Muscle layer of colon (tissue), 2 donors: ENCODE measurements around the gene HSD17B1.

ENCODE experiments used
- H3K27ac ChIP-seq: one replicate; pipeline ENCODE4 v1.7.0; 2013; ENCODE audit warnings: low read depth, mild to moderate bottlenecking, low read length, moderate library complexity
- H3K27me3 ChIP-seq, 2 donors: one replicate each; pipeline ENCODE4 v1.7.0; 2013; ENCODE audit warnings: low read length in 2 of 2, mild to moderate bottlenecking in 2 of 2; ENCODE audit not compliant: insufficient read depth in 2 of 2, control insufficient read depth in 1 of 2
- H3K36me3 ChIP-seq: one replicate; pipeline ENCODE4 v1.7.0; 2013; ENCODE audit warnings: mild to moderate bottlenecking, low read length; ENCODE audit not compliant: insufficient read depth
- H3K4me1 ChIP-seq: one replicate; pipeline ENCODE4 v1.7.0; 2013; ENCODE audit warnings: mild to moderate bottlenecking, low read length; ENCODE audit not compliant: insufficient read depth
- H3K4me3 ChIP-seq, 2 donors: one replicate each; pipeline ENCODE4 v1.7.0; 2013; ENCODE audit warnings: low read length in 2 of 2, low read depth in 1 of 2, mild to moderate bottlenecking in 1 of 2, moderate library complexity in 1 of 2
- H3K9ac ChIP-seq: one replicate; pipeline ENCODE4 v1.7.0; 2013; ENCODE audit warnings: low read length
- H3K9me3 ChIP-seq: one replicate; pipeline ENCODE4 v1.7.0; 2013; ENCODE audit warnings: mild to moderate bottlenecking, low read length
- donor health status: abdominal sarcoma.
- donor health status: Adenocarcinoma of cecum.

The HSD17B1 gene

GRCh38 chr17:42527932-42528331, 24.8 kb upstream of the HSD17B1 start:
- Histone ChIP-seq H3K9me3 (no peaks in the 10 kb centered on the region), H3K27ac (no peak overlapping the region), H3K4me3 (no peak overlapping the region), H3K4me1 (peaks cover 22% of the 10 kb centered on the region), H3K9ac (no peak overlapping the region), H3K36me3 (no peaks in the 10 kb centered on the region), H3K27me3 (no peaks in the 10 kb centered on the region)

GRCh38 chr17:42529061-42529460, 23.7 kb upstream of the HSD17B1 start:
- no peak overlapping the region for H3K27ac ChIP-seq
- H3K27me3 ChIP-seq = no peaks in the 10 kb centered on the region
- H3K4me3 ChIP-seq = no peak overlapping the region
- peaks cover 16% of the 10 kb centered on the region for H3K4me1 ChIP-seq
- no peak overlapping the region for H3K9ac ChIP-seq
- no peaks in the 10 kb centered on the region for H3K9me3 ChIP-seq
- H3K36me3 ChIP-seq = no peaks in the 10 kb centered on the region

DNA sequence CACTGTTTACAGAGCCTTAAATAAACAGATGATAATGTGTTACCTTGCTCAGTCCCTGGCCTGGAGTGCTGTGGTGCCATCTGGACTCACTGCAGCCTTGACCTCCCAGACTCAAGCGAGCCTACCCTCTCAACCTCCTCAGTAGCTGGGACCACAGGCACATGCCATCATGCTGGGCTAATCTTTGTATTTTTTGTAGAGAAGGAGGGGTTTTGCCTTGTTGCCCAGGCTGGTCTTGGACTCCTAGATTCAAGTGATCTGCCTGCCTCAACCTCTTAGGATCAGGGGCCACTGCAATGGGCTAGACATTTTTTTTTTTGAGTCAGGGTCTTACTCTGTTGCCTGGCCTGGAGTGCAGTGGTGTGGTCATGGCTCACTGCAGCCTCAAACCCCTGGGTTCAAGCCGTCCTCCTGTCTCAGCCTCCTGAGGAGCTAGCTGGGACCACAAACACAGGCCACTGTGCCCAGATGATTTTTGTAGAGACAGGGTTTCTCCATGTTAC, 21.7 kb upstream of the HSD17B1 start:
- Histone ChIP-seq H3K4me3 (no peak overlapping the region), H3K27ac (peak overlapping the region; percentile 63), H3K27me3 (no peaks in the 10 kb centered on the region), H3K9me3 (no peaks in the 10 kb centered on the region), H3K36me3 (no peaks in the 10 kb centered on the region), H3K4me1 (peaks cover 26% of the 10 kb centered on the region), H3K9ac (no peak overlapping the region)

GRCh38 chr17:42531455-42532354, 21.0 kb upstream of the HSD17B1 start:
- peak overlapping the region in 1 of 2 donors; percentile 32 for H3K4me3 ChIP-seq
- peaks cover 23% of the 10 kb centered on the region for H3K4me1 ChIP-seq
- no peaks in the 10 kb centered on the region for H3K36me3 ChIP-seq
- no peaks in the 10 kb centered on the region for H3K27me3 ChIP-seq
- H3K9me3 ChIP-seq = no peaks in the 10 kb centered on the region
- no peak overlapping the region for H3K9ac ChIP-seq
- H3K27ac ChIP-seq = peak overlapping the region; percentile 86

DNA sequence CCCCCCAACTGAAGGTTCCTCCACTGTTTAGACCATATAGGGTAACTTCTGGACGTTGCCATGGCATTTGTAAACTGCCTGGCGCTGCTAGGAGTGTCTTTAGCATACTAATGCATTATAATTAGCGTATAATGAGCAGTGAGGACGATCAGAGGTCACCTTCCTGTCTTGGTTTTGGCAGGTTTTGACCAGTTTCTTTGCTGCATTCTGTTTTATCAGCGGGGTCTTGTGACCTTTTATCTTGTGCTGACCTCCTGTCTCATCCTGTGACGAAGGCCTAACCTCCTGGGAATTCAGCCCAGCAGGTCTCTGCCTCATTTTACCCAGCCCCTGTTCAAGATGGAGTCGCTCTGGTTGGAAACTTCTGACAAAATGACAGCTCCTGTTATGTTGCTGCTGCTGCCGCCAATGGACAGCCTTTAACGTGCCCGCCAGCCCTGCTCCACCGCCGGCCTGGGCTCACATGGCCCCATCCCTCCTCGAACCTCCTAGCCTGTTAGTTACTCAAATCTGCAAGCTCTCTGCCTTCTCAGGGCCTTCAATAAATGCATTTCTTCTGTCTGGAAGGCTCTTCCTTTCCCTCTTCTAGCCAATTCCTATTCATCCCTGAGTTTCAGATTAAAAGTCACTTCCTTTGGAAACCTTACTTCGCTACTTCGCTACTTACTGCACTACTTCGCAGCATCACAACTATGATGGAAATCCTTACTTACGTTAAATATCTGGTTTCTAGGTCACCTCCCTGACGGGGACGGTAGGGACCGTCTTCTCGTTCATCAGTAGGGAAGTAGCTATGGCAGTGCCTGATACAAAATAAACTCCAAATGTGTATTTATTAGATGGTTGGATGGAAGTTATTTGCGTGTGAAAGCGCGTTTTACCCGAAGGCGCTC, 17.3 kb upstream of the HSD17B1 start:
- Histone ChIP-seq H3K36me3 (peaks cover 15% of the 10 kb centered on the region), H3K9ac (peak overlapping the region; percentile 71), H3K27ac (peak overlapping the region; percentile 84), H3K4me1 (peaks cover 23% of the 10 kb centered on the region), H3K4me3 (peak overlapping the region; percentile 41 to 72), H3K27me3 (no peaks in the 10 kb centered on the region), H3K9me3 (no peaks in the 10 kb centered on the region)

- peaks cover 19% of the 10 kb centered on the region for H3K36me3 ChIP-seq
- H3K27me3 ChIP-seq = no peaks in the 10 kb centered on the region
- no peaks in the 10 kb centered on the region for H3K9me3 ChIP-seq
- H3K9ac ChIP-seq = peak within 1 kb of the TSS; percentile 71
- peak within 1 kb of the TSS; percentile 52 to 75 for H3K4me3 ChIP-seq
- H3K4me1 ChIP-seq = peaks cover 23% of the 10 kb centered on the region
- H3K27ac ChIP-seq = peak within 1 kb of the TSS; percentile 92
Measured at GRCh38 chr17:42536048-42536371, 16.7 kb upstream of the HSD17B1 start, which contains the start of gene NAGLU. Gene NAGLU (plus strand): TSS chr17:42536241. CDS start chr17:42536273, 32 bp downstream.

DNA sequence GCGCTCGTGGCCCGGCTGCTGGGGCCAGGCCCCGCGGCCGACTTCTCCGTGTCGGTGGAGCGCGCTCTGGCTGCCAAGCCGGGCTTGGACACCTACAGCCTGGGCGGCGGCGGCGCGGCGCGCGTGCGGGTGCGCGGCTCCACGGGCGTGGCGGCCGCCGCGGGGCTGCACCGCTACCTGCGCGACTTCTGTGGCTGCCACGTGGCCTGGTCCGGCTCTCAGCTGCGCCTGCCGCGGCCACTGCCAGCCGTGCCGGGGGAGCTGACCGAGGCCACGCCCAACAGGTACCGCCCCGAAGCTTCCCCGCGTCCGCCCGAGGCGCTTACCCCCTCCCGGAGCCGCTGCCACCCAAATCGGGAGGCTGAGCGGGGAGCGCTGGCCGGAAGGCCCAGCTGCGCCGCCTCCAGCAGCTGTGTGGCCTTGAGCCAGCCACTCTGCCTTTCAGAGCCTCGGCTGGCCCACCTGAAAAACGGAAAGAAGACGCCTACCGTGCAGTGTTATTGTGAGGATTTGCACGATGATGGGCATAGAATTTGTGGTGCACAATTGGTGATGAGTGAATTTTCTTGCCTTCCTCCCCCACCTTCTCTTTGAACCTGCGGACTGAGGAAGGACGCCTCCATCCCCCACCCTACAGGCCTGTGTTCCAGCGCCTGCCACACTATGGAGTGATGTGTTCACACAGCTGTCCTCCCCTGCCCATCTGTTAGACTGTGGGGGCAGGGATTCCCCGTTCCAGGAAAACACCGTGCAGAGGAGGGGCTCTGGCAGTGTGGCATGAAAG, 16.2 kb upstream of the HSD17B1 start:
- Histone ChIP-seq H3K27ac (peak overlapping the region; percentile 92), H3K4me1 (peaks cover 19% of the 10 kb centered on the region), H3K9ac (peak overlapping the region; percentile 54), H3K36me3 (peaks cover 25% of the 10 kb centered on the region), H3K9me3 (no peaks in the 10 kb centered on the region), H3K27me3 (no peaks in the 10 kb centered on the region), H3K4me3 (peak overlapping the region; percentile 52 to 75)

GRCh38 chr17:42537156-42537805, 15.4 kb upstream of the HSD17B1 start:
- no peaks in the 10 kb centered on the region for H3K9me3 ChIP-seq
- peak overlapping the region; percentile 92 for H3K27ac ChIP-seq

GRCh38 chr17:42537826-42538451, 14.8 kb upstream of the HSD17B1 start:
- H3K27me3 ChIP-seq = no peaks in the 10 kb centered on the region
- H3K9me3 ChIP-seq = no peaks in the 10 kb centered on the region
- H3K4me1 ChIP-seq = peaks cover 17% of the 10 kb centered on the region
- H3K4me3 ChIP-seq = peak overlapping the region in 1 of 2 donors; percentile 16
- peaks cover 30% of the 10 kb centered on the region for H3K36me3 ChIP-seq
- H3K9ac ChIP-seq = no peak overlapping the region
- no peak overlapping the region for H3K27ac ChIP-seq

More at GRCh38 chr17:42537156-42537805, 15.4 kb upstream of the HSD17B1 start:
- H3K36me3 ChIP-seq = peaks cover 26% of the 10 kb centered on the region
- peak overlapping the region; percentile 54 for H3K9ac ChIP-seq
- no peaks in the 10 kb centered on the region for H3K27me3 ChIP-seq
- peaks cover 17% of the 10 kb centered on the region for H3K4me1 ChIP-seq
- peak overlapping the region; percentile 52 to 75 for H3K4me3 ChIP-seq

DNA sequence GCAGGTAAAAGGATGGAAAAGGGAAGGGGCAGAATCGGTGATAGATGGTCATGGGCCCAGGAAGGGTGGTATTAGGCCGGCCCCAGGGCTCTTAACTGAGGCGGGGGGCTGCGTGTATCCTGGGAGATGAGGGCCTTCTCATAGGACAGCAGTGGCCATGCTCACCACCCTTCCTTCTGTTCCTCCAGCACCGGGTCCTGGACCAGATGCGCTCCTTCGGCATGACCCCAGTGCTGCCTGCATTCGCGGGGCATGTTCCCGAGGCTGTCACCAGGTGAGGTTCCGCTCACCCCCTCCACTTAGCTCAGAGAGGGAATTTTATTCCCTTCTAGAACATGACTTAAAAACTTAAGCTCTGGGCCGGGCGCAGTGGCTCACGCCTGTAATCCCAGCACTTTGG, 14.2 kb upstream of the HSD17B1 start:
- Histone ChIP-seq H3K4me3 (peak overlapping the region in 1 of 2 donors; percentile 16), H3K4me1 (peaks cover 17% of the 10 kb centered on the region), H3K27ac (no peak overlapping the region), H3K27me3 (no peaks in the 10 kb centered on the region), H3K9ac (no peak overlapping the region), H3K36me3 (peaks cover 35% of the 10 kb centered on the region), H3K9me3 (no peaks in the 10 kb centered on the region)
